Measurements from ENCODE around the gene CDC42SE2.

- no peak for TF ChIP-seq POLR2AphosphoS5 (IDR thresholded peaks at IDR 0.05; ENCODE audit: low read depth, low read length)
- TF ChIP-seq, protein P1, sequence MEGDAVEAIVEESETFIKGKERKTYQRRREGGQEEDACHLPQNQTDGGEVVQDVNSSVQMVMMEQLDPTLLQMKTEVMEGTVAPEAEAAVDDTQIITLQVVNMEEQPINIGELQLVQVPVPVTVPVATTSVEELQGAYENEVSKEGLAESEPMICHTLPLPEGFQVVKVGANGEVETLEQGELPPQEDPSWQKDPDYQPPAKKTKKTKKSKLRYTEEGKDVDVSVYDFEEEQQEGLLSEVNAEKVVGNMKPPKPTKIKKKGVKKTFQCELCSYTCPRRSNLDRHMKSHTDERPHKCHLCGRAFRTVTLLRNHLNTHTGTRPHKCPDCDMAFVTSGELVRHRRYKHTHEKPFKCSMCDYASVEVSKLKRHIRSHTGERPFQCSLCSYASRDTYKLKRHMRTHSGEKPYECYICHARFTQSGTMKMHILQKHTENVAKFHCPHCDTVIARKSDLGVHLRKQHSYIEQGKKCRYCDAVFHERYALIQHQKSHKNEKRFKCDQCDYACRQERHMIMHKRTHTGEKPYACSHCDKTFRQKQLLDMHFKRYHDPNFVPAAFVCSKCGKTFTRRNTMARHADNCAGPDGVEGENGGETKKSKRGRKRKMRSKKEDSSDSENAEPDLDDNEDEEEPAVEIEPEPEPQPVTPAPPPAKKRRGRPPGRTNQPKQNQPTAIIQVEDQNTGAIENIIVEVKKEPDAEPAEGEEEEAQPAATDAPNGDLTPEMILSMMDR (IDR thresholded peaks at IDR 0.05): no peak
These were observed 97.9 kb downstream of the CDC42SE2 start for GRCh38 chr5:131361677-131362315.
